Stimulated activated CD4-positive, alpha-beta T cell treated with anti-CD3 and anti-CD28 coated beads, Interleukin-15, amount 100 ng/mL, for 24 hours (primary cell): ENCODE data around the gene MMGT1.

Source experiments
- DNase-seq: peaks from one replicate; pipeline ENCODE4 v3.0.0-alpha.2; 2020

Gene MMGT1

GRCh38 chrX:135973548-135974278, at the start of gene MMGT1:
Gene MMGT1, minus strand, starts transcription at chrX:135973988. Its CDS starts 313 bp downstream, at chrX:135973675.
- DNase-seq: peak; percentile 87

GRCh38 chrX:136021903-136022302, 48.1 kb upstream of the MMGT1 start:
- DNase-seq: peak; percentile 4

- no peak for DNase-seq
These were observed 47.4 kb upstream of the MMGT1 start for GRCh38 chrX:136021160-136021559.

- no peak for DNase-seq
These were observed 45.4 kb upstream of the MMGT1 start for GRCh38 chrX:136019226-136019625.

GRCh38 chrX:136016881-136017280, 43.1 kb upstream of the MMGT1 start:
- no peak for DNase-seq

GRCh38 chrX:136015016-136015415, 41.2 kb upstream of the MMGT1 start:
- no peak for DNase-seq

GRCh38 chrX:135988245-135988644, 14.5 kb upstream of the MMGT1 start:
- DNase-seq: no peak

GRCh38 chrX:135985973-135986310, 12.2 kb upstream of the MMGT1 start:
- DNase-seq: no peak

GRCh38 chrX:135985157-135985972, 11.6 kb upstream of the MMGT1 start, which contains the start of gene SLC9A6:
Gene SLC9A6, plus strand, starts transcription at chrX:135985435. Its CDS starts 224 bp downstream, at chrX:135985659.
- peak; percentile 77 for DNase-seq

- no peak for DNase-seq
These were observed 11.0 kb upstream of the MMGT1 start for GRCh38 chrX:135984791-135985156.

GRCh38 chrX:135984256-135984655, 10.5 kb upstream of the MMGT1 start:
- no peak for DNase-seq

- no peak for DNase-seq
These were observed 9.1 kb upstream of the MMGT1 start for GRCh38 chrX:135982860-135983259.

- no peak for DNase-seq
These were observed 7.9 kb upstream of the MMGT1 start for GRCh38 chrX:135981668-135982067.

- no peak for DNase-seq
These were observed 7.2 kb upstream of the MMGT1 start for GRCh38 chrX:135981010-135981409.

GRCh38 chrX:135977611-135978010, 3.8 kb upstream of the MMGT1 start:
- DNase-seq: no peak

GRCh38 chrX:135975421-135975820, 1.6 kb upstream of the MMGT1 start:
- no peak for DNase-seq

GRCh38 chrX:135974279-135974856, 580 bp upstream of the MMGT1 start:
- peak; percentile 70 for DNase-seq

- DNase-seq: no peak
These were observed 702 bp downstream of the MMGT1 start for GRCh38 chrX:135973025-135973547.

GRCh38 chrX:135951291-135951690, 22.5 kb downstream of the MMGT1 start:
- DNase-seq: no peak

GRCh38 chrX:135944486-135944885, 29.3 kb downstream of the MMGT1 start:
- DNase-seq: no peak

GRCh38 chrX:135931644-135932487, 41.9 kb downstream of the MMGT1 start:
- peak; percentile 52 for DNase-seq

GRCh38 chrX:135927897-135928296, 45.9 kb downstream of the MMGT1 start:
- DNase-seq: no peak

GRCh38 chrX:135923353-135923752, 50.4 kb downstream of the MMGT1 start:
- no peak for DNase-seq
